Neural crest cell (in vitro differentiated cells): ENCODE data around the gene SNAP91. TPM values are rescaled to one million over a fixed set of nuclear protein-coding genes. Genes with fewer than 3 reads are reported as not detected.
"Not testable (repeated sequence)": the region's sequence is repeated elsewhere in the genome, so short reads cannot be mapped to it uniquely, and the experiment has no call there.

ENCODE experiments used
- DNase-seq: peaks from one replicate; pipeline ENCODE4 v3.0.0; 2021; ENCODE audit warnings: low read depth, mixed read lengths, low spot score
- H3K27ac Mint-ChIP-seq: one replicate; pipeline ENCODE4 v1.8.0; 2021; ENCODE audit warnings: mild to moderate bottlenecking, mixed read lengths; ENCODE audit not compliant: unreplicated experiment
- H3K27me3 Mint-ChIP-seq: 2 replicates; pipeline ENCODE4 v1.8.0; 2021; ENCODE audit warnings: low read depth, mild to moderate bottlenecking, mixed read lengths
- H3K36me3 Mint-ChIP-seq: 2 replicates; pipeline ENCODE4 v1.8.0; 2021; ENCODE audit warnings: low read depth, mild to moderate bottlenecking, mixed read lengths
- H3K4me1 Mint-ChIP-seq: 2 replicates; pipeline ENCODE4 v1.8.0; 2021; ENCODE audit warnings: mixed read lengths
- H3K4me3 Mint-ChIP-seq: one replicate; pipeline ENCODE4 v1.8.0; 2021; ENCODE audit warnings: mild to moderate bottlenecking, mixed read lengths
- H3K9me3 Mint-ChIP-seq: 2 replicates; pipeline ENCODE4 v1.8.0; 2021; ENCODE audit warnings: mixed read lengths
- CTCF ChIP-seq: fragments of 200-600 bp; sonication (generic); conservative IDR thresholded peaks from 2 replicates; pipeline ENCODE4 v1.5.0; 2021; ENCODE audit warnings: antibody characterized with exemption, mild to moderate bottlenecking
- total RNA-seq: library from RNA; stranded (reverse); gene quantifications from 2 replicates; pipeline ENCODE4 v1.2.1, GENCODE V29; 2021

SNAP91 gene
- total RNA-seq, 1 donor from 2014 or later = 8.7 TPM

GRCh38 chr6:83558975-83559374, 149.9 kb downstream of the SNAP91 start:
- Mint-ChIP-seq H3K36me3 (peaks cover 11% of the 10 kb centered on the region), H3K27me3 (no peaks in the 10 kb centered on the region)
- no peak for DNase-seq

GRCh38 chr6:83556871-83557270, 152.0 kb downstream of the SNAP91 start:
- H3K27me3 Mint-ChIP-seq = no peaks in the 10 kb centered on the region
- peaks cover 5% of the 10 kb centered on the region for H3K36me3 Mint-ChIP-seq
- no peak overlapping the region for H3K27ac Mint-ChIP-seq
- no peaks in the 10 kb centered on the region for H3K4me1 Mint-ChIP-seq
- TF ChIP-seq CTCF = no peak
- no peak overlapping the region for H3K4me3 Mint-ChIP-seq
- no peak for DNase-seq
- no peaks in the 10 kb centered on the region for H3K9me3 Mint-ChIP-seq

More at GRCh38 chr6:83558975-83559374, 149.9 kb downstream of the SNAP91 start:
- Mint-ChIP-seq H3K4me1 (no peaks in the 10 kb centered on the region), H3K9me3 (peaks cover 6% of the 10 kb centered on the region), H3K4me3 (no peak overlapping the region), H3K27ac (no peak overlapping the region)
- no peak for TF ChIP-seq CTCF

GRCh38 chr6:83551748-83552147, 157.2 kb downstream of the SNAP91 start:
- not testable (repeated sequence) for H3K27ac Mint-ChIP-seq, H3K9me3 Mint-ChIP-seq, H3K4me3 Mint-ChIP-seq, DNase-seq, H3K4me1 Mint-ChIP-seq, H3K36me3 Mint-ChIP-seq, H3K27me3 Mint-ChIP-seq

- not testable (repeated sequence) for H3K36me3 Mint-ChIP-seq, H3K27ac Mint-ChIP-seq, H3K9me3 Mint-ChIP-seq, H3K4me1 Mint-ChIP-seq, H3K4me3 Mint-ChIP-seq, DNase-seq, H3K27me3 Mint-ChIP-seq
These were observed 158.4 kb downstream of the SNAP91 start for GRCh38 chr6:83550482-83550881.

- DNase-seq = no peak
- peaks cover 2% of the 10 kb centered on the region for H3K36me3 Mint-ChIP-seq
- no peak overlapping the region for H3K4me3 Mint-ChIP-seq
- no peaks in the 10 kb centered on the region for H3K4me1 Mint-ChIP-seq
- no peak for TF ChIP-seq CTCF
- no peak overlapping the region for H3K27ac Mint-ChIP-seq
- no peaks in the 10 kb centered on the region for H3K9me3 Mint-ChIP-seq
- peaks cover 2% of the 10 kb centered on the region for H3K27me3 Mint-ChIP-seq
These were observed 162.3 kb downstream of the SNAP91 start for GRCh38 chr6:83546636-83547035.

- TF ChIP-seq CTCF = no peak
- peaks cover 4% of the 10 kb centered on the region for H3K9me3 Mint-ChIP-seq
- no peak overlapping the region for H3K4me3 Mint-ChIP-seq
- H3K27ac Mint-ChIP-seq = no peak overlapping the region
- H3K27me3 Mint-ChIP-seq = peaks cover 5% of the 10 kb centered on the region
- no peaks in the 10 kb centered on the region for H3K36me3 Mint-ChIP-seq
- DNase-seq = no peak
- H3K4me1 Mint-ChIP-seq = no peaks in the 10 kb centered on the region
These were observed 169.2 kb downstream of the SNAP91 start for GRCh38 chr6:83539678-83540077.
